Keratinocyte (primary cell): Measurements from ENCODE around the gene CXCL5.

ENCODE experiments used
- CTCF ChIP-seq, 3 experiments: IDR thresholded peaks in 1 of 3; conservative IDR thresholded peaks in 1 of 3; optimal IDR thresholded peaks in 1 of 3; 2 replicates in 2 of 3; 3 replicates in 1 of 3; pipeline versions ENCODE3 to v1.5.1; 2011; ENCODE audit warnings: low read length in 3 of 3, mild to moderate bottlenecking in 3 of 3, moderate library complexity in 2 of 3, control low read depth in 1 of 3, inconsistent platforms in 1 of 3; ENCODE audit not compliant: insufficient read depth in 2 of 3; ENCODE audit errors: extremely low read depth in 1 of 3
- EZH2 ChIP-seq: IDR thresholded peaks from one replicate; pipeline ENCODE4 v1.6.1; 2012; ENCODE audit warnings: inconsistent platforms, mild to moderate bottlenecking, low read length, moderate library complexity

GRCh38 chr4:73992050-73992449 lies 6.4 kb downstream of the CXCL5 start:
- TF ChIP-seq CTCF (optimal IDR thresholded peaks at IDR 0.05 in 1 of 3, IDR thresholded peaks at IDR 0.05 in 1 of 3, conservative IDR thresholded peaks at IDR 0.05 in 1 of 3; ENCODE audit: extremely low read depth in 1 of 3, insufficient read depth in 2 of 3, low read length in 3 of 3): no peak
- no peak for TF ChIP-seq EZH2
